ENCODE measurements around the gene SYVN1. TPM values are rescaled to one million over a fixed set of nuclear protein-coding genes. Genes with fewer than 3 reads are reported as not detected.
A peak's percentile ranks its signal among the peaks of the same experiment; 100 is the strongest.

Gene SYVN1
- total RNA-seq, 1 experiment from 2014 or later = 20.2 TPM

GRCh38 chr11:65090628-65091027 is 43.7 kb downstream of the SYVN1 start:
- no peak for DNase-seq (ENCODE audit: low read depth in 1 of 2, low spot score in 2 of 2)
- no peaks in the 10 kb centered on the region for H3K9me3 ChIP-seq (replicated peaks)
- H3K4me3 ChIP-seq = no peak overlapping the region
- no peaks in the 10 kb centered on the region for H3K27me3 ChIP-seq (replicated peaks)
- no peak overlapping the region for H3K27ac ChIP-seq
- H3K4me1 ChIP-seq (replicated peaks) = peaks cover 1% of the 10 kb centered on the region
- H3K36me3 ChIP-seq = peaks cover 42% of the 10 kb centered on the region

GRCh38 chr11:65089621-65090020 is 44.7 kb downstream of the SYVN1 start:
- no peak for DNase-seq (ENCODE audit: low read depth in 1 of 2, low spot score in 2 of 2)
- no peak overlapping the region for H3K4me3 ChIP-seq

GRCh38 chr11:65087827-65088226 is 46.5 kb downstream of the SYVN1 start:
- Histone ChIP-seq H3K36me3 (peaks cover 62% of the 10 kb centered on the region), H3K4me1 (replicated peaks) (peaks cover 12% of the 10 kb centered on the region), H3K27me3 (replicated peaks) (no peaks in the 10 kb centered on the region), H3K4me3 (no peak overlapping the region), H3K27ac (no peak overlapping the region), H3K9me3 (replicated peaks) (no peaks in the 10 kb centered on the region)
- no peak for DNase-seq (ENCODE audit: low read depth in 1 of 2, low spot score in 2 of 2)

More at GRCh38 chr11:65089621-65090020, 44.7 kb downstream of the SYVN1 start:
- H3K36me3 ChIP-seq = peaks cover 49% of the 10 kb centered on the region
- no peak overlapping the region for H3K27ac ChIP-seq
- no peaks in the 10 kb centered on the region for H3K27me3 ChIP-seq (replicated peaks)
- H3K9me3 ChIP-seq (replicated peaks) = no peaks in the 10 kb centered on the region
- H3K4me1 ChIP-seq (replicated peaks) = peaks cover 6% of the 10 kb centered on the region

DNA sequence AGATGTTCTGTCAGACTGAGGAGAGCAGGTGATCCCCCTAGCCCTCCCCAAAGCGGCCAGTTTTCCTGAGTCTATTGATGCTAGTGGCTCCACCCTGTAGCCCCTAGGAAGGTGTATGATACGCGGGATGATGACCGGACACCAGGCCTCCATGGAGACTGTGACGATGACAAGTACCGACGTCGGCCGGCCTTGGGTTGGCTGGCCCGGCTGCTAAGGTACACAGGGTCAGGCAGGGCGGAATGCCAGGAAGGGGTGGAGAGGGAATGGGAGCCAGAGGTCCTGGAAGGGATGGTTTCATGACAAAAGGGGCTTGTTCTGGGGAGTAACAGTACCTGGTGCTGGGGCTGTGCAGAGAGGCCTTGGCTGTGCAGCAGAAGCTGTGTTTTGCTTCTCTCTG is 47.1 kb downstream of the SYVN1 start:
- H3K36me3 ChIP-seq = peaks cover 67% of the 10 kb centered on the region
- no peak for DNase-seq (ENCODE audit: low read depth in 1 of 2, low spot score in 2 of 2)
- H3K27me3 ChIP-seq (replicated peaks) = no peaks in the 10 kb centered on the region
- no peaks in the 10 kb centered on the region for H3K9me3 ChIP-seq (replicated peaks)
- H3K27ac ChIP-seq = no peak overlapping the region
- H3K4me1 ChIP-seq (replicated peaks) = peaks cover 16% of the 10 kb centered on the region
- H3K4me3 ChIP-seq = no peak overlapping the region

DNA sequence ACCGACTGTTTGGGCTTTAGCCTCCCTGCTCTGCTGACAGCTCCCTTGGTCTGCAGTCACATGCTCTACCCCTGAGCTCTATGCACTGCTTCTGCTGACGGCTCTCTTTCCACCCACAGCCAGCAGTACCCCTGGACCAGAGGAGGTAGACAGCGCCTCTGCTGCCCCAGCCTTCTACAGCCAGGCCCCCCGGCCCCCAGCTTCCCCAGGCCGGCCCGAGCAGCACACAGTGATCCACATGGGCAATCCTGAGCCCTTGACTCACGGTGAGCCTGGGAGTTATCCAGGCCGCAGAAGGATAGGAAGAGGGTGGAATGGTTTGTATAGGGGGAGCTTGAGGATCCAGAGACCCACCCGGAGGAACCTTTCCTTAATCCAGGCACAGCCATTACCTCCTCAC is 47.5 kb downstream of the SYVN1 start:
- Histone ChIP-seq H3K27ac (no peak overlapping the region), H3K4me1 (replicated peaks) (peaks cover 16% of the 10 kb centered on the region), H3K27me3 (replicated peaks) (no peaks in the 10 kb centered on the region), H3K4me3 (no peak overlapping the region), H3K9me3 (replicated peaks) (no peaks in the 10 kb centered on the region), H3K36me3 (peaks cover 71% of the 10 kb centered on the region)
- no peak for DNase-seq (ENCODE audit: low read depth in 1 of 2, low spot score in 2 of 2)

DNA sequence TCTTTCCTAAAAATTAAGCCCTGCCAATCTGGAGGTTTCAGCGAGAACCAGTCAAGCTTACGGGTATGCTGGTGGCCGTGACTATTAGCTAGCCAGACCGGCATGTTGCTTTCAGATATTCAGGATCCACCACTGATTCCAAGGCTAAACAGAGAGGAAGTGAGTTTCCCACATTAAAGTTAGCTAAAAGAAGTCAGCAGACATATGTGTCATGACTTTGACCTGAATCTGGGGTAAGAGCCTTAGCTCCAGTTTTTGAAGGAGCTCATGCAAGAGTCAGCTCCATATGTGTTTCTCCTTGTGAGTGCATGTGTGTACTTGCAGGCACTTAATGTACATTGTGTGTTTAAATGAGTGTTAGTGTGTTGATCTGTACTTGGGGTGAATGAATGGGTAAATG is 48.9 kb downstream of the SYVN1 start:
- H3K4me3 ChIP-seq = no peak overlapping the region

GRCh38 chr11:65084598-65085375 is 49.5 kb downstream of the SYVN1 start:
- peaks cover 91% of the 10 kb centered on the region for H3K36me3 ChIP-seq
- peak overlapping the region; percentile 80 for H3K27ac ChIP-seq
- DNase-seq (ENCODE audit: low read depth in 1 of 2, low spot score in 2 of 2) = no peak

More for the DNA sequence above, 48.9 kb downstream of the SYVN1 start:
- Histone ChIP-seq H3K27ac (no peak overlapping the region), H3K27me3 (replicated peaks) (no peaks in the 10 kb centered on the region), H3K4me1 (replicated peaks) (peaks cover 16% of the 10 kb centered on the region), H3K9me3 (replicated peaks) (no peaks in the 10 kb centered on the region), H3K36me3 (peaks cover 85% of the 10 kb centered on the region)
- DNase-seq (ENCODE audit: low read depth in 1 of 2, low spot score in 2 of 2) = no peak

GRCh38 chr11:65083834-65084597 is 50.3 kb downstream of the SYVN1 start, which contains the start of the genes CDCA5 and ZFPL1:
Gene CDCA5, minus strand, starts transcription at chr11:65084040. Its CDS starts 62 bp downstream, at chr11:65083978.
Gene ZFPL1, plus strand, starts transcription at chr11:65084222. Its CDS starts 477 bp downstream, at chr11:65084699.
- Histone ChIP-seq H3K4me1 (replicated peaks) (peaks cover 16% of the 10 kb centered on the region), H3K36me3 (peaks cover 91% of the 10 kb centered on the region), H3K27ac (peak within 1 kb of the TSS; percentile 80), H3K4me3 (peak within 1 kb of the TSS; percentile 76), H3K27me3 (replicated peaks) (no peaks in the 10 kb centered on the region), H3K9me3 (replicated peaks) (no peaks in the 10 kb centered on the region)
- DNase-seq (ENCODE audit: low read depth in 1 of 2, low spot score in 2 of 2) = peak; percentile 99

More at GRCh38 chr11:65084598-65085375, 49.5 kb downstream of the SYVN1 start:
- peaks cover 16% of the 10 kb centered on the region for H3K4me1 ChIP-seq (replicated peaks)
- no peaks in the 10 kb centered on the region for H3K27me3 ChIP-seq (replicated peaks)
- no peaks in the 10 kb centered on the region for H3K9me3 ChIP-seq (replicated peaks)
- peak overlapping the region; percentile 76 for H3K4me3 ChIP-seq

DNA sequence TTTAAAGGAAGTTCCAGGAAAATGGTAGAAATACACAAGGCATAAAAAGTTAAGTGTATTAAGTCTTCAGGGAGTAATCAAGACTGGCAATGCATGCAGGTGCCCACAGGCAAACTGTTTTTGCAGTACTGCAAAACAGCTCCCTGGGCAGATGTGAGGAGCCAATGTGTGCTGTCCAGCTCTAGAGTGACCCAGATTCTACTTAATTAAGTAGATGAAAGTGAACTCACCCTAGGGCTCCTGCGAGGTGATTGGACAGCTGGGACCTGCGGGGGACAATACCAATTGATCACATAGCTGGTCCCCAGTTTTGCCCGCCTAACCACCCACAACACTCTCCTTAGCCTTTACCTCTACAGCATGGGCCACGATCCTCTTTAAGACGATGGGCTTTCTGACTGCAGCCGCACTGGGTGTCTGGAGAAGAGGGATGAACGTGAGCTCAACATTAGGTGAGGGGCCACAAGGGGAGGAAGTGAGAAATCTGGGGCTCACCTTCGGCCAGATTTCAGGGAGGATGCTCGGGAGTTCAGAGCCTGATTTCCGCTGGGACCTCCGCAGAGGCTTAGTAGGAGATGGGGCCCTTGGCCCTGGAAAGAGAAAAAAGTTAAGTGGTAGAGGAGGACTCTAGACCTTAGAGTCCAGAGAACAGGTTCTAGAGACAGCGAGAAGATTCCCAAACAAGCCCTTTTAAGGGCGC is 51.0 kb downstream of the SYVN1 start:
- DNase-seq (ENCODE audit: low read depth in 1 of 2, low spot score in 2 of 2) = peak in 1 of 2 experiments; percentile 27
- peaks cover 16% of the 10 kb centered on the region for H3K4me1 ChIP-seq (replicated peaks)
- H3K9me3 ChIP-seq (replicated peaks) = no peaks in the 10 kb centered on the region
- H3K4me3 ChIP-seq = peak overlapping the region; percentile 76
- peak overlapping the region; percentile 80 for H3K27ac ChIP-seq
- H3K36me3 ChIP-seq = peaks cover 91% of the 10 kb centered on the region
- no peaks in the 10 kb centered on the region for H3K27me3 ChIP-seq (replicated peaks)

- H3K36me3 ChIP-seq = peaks cover 83% of the 10 kb centered on the region
- no peak for DNase-seq (ENCODE audit: low read depth in 1 of 2, low spot score in 2 of 2)
- H3K9me3 ChIP-seq (replicated peaks) = no peaks in the 10 kb centered on the region
- no peaks in the 10 kb centered on the region for H3K27me3 ChIP-seq (replicated peaks)
- H3K4me1 ChIP-seq (replicated peaks) = peaks cover 9% of the 10 kb centered on the region
- H3K4me3 ChIP-seq = no peak overlapping the region
- H3K27ac ChIP-seq = no peak overlapping the region
These were observed 55.5 kb downstream of the SYVN1 start for GRCh38 chr11:65078786-65079342.

- H3K4me1 ChIP-seq (replicated peaks) = peaks cover 8% of the 10 kb centered on the region
- peak in 1 of 2 experiments; percentile 40 for DNase-seq (ENCODE audit: low read depth in 1 of 2, low spot score in 2 of 2)
These were observed 56.2 kb downstream of the SYVN1 start for GRCh38 chr11:65078151-65078550.

GRCh38 chr11:65077451-65077850 is 56.9 kb downstream of the SYVN1 start:
- Histone ChIP-seq H3K4me1 (replicated peaks) (peaks cover under 1% of the 10 kb centered on the region), H3K4me3 (no peak overlapping the region), H3K36me3 (peaks cover 69% of the 10 kb centered on the region), H3K9me3 (replicated peaks) (no peaks in the 10 kb centered on the region), H3K27me3 (replicated peaks) (no peaks in the 10 kb centered on the region), H3K27ac (no peak overlapping the region)
- DNase-seq (ENCODE audit: low read depth in 1 of 2, low spot score in 2 of 2) = no peak

More at GRCh38 chr11:65078151-65078550, 56.2 kb downstream of the SYVN1 start:
- no peaks in the 10 kb centered on the region for H3K9me3 ChIP-seq (replicated peaks)
- peaks cover 76% of the 10 kb centered on the region for H3K36me3 ChIP-seq
- no peaks in the 10 kb centered on the region for H3K27me3 ChIP-seq (replicated peaks)
- H3K4me3 ChIP-seq = no peak overlapping the region
- no peak overlapping the region for H3K27ac ChIP-seq
